HepG2 (cell line): ENCODE measurements around the gene PRR5L. TPM values are rescaled to one million over a fixed set of nuclear protein-coding genes. Genes with fewer than 3 reads are reported as not detected.

Source experiments
- ATAC-seq: fragments of 200-7000 bp; cut with Tn5 transposase; 3 replicates; pipeline ENCODE4 v1.9.1; 2020; ENCODE audit warnings: mild to moderate bottlenecking, moderate library complexity
- BruUV-seq: library from RNA; stranded (reverse); fragments of 400-500 nt; replicated peaks from 2 replicates; lab custom pipeline; 2021; lab: Mats Ljungman, UMichigan
- CTCF ChIA-PET: fragments of 300-600 bp; formaldehyde crosslinking; extraction: SDS; loops from one replicate; lab custom pipeline; 2021; ENCODE audit warnings: low total read pairs, inconsistent platforms, low intra/inter-chr PET ratio; lab: Yijun Ruan, JAX
- POLR2A ChIA-PET: fragments of 350-600 bp; sonication (Branson Sonifier 250); formaldehyde crosslinking; loops from one replicate; lab custom pipeline; 2020; ENCODE audit warnings: antibody characterized with exemption, inconsistent platforms; lab: Yijun Ruan, JAX
- DNase-seq: peaks from one replicate; pipeline ENCODE4 v3.0.0-alpha.2; 2015; ENCODE audit warnings: low spot score
- FAIRE-seq: peaks from 3 replicates; lab custom pipeline; 2011; peaks lifted over from hg19 to GRCh38; lab: Jason Lieb, UNC
- H2AFZ ChIP-seq: one replicate; pipeline ENCODE4 v1.6.1; 2011; ENCODE audit warnings: low read length, inconsistent platforms
- H3K27ac ChIP-seq: fragments of 300-600 bp; 3 replicates; pipeline ENCODE4 v1.8.0; 2011; ENCODE audit warnings: mixed run types, mild to moderate bottlenecking, mixed read lengths, low read length, inconsistent platforms; ENCODE audit not compliant: insufficient read depth; ENCODE audit errors: extremely low read length
- H3K27me3 ChIP-seq, 2 experiments: fragments of 200-600 bp in 1 of 2; 2 replicates in 1 of 2; 3 replicates in 1 of 2; pipeline versions ENCODE4 v1.6.0 to v1.8.0; 2011; ENCODE audit warnings: low read length in 2 of 2, mild to moderate bottlenecking in 2 of 2, moderate library complexity in 2 of 2, inconsistent platforms in 1 of 2; ENCODE audit not compliant: insufficient read depth in 2 of 2, control insufficient read depth in 1 of 2
- H3K36me3 ChIP-seq, 2 experiments: fragments of 200-600 bp in 1 of 2; replicated peaks in 1 of 2; 2 replicates in 1 of 2; 3 replicates in 1 of 2; pipeline versions ENCODE4 v1.5.1 to v1.8.0; 2011; ENCODE audit warnings: low read length in 2 of 2, inconsistent platforms in 1 of 2; ENCODE audit not compliant: insufficient read depth in 2 of 2, control insufficient read depth in 1 of 2
- H3K4me1 ChIP-seq: 2 replicates; pipeline ENCODE4 v1.5.1; 2012; ENCODE audit warnings: low read length, inconsistent platforms; ENCODE audit not compliant: insufficient read depth
- H3K4me2 ChIP-seq: 2 replicates; pipeline ENCODE4 v1.6.0; 2011; ENCODE audit warnings: low read depth, low read length, inconsistent platforms
- H3K4me3 ChIP-seq, 3 experiments: fragments of 200-600 bp in 1 of 3; sonication (generic), shearing (Covaris generic) in 1 of 3; replicated peaks in 1 of 3; 2 replicates each; pipeline ENCODE4 v1.5.1; 2011 to 2016; ENCODE audit warnings: low read length in 3 of 3, inconsistent platforms in 2 of 3, low read depth in 2 of 3, mild to moderate bottlenecking in 2 of 3, control low read depth in 1 of 3, mixed read lengths in 1 of 3; ENCODE audit not compliant: insufficient read depth in 1 of 3
- H3K79me2 ChIP-seq: one replicate; pipeline ENCODE4 v1.6.1; 2011; ENCODE audit warnings: low read length, inconsistent platforms; ENCODE audit not compliant: insufficient read depth
- H3K9ac ChIP-seq: 2 replicates; pipeline ENCODE4 v1.6.0; 2011; ENCODE audit warnings: mild to moderate bottlenecking, low read depth, low read length, inconsistent platforms; ENCODE audit not compliant: insufficient read depth
- H3K9me3 ChIP-seq: 2 replicates; pipeline ENCODE4 v1.5.1; 2012; ENCODE audit warnings: mild to moderate bottlenecking, low read length
- H4K20me1 ChIP-seq: 2 replicates; pipeline ENCODE4 v1.6.0; 2011; ENCODE audit warnings: inconsistent platforms, mild to moderate bottlenecking, low read length, moderate library complexity; ENCODE audit not compliant: insufficient read depth
- ARID2 ChIP-seq: sonication (generic); formaldehyde crosslinking; IDR thresholded peaks from 2 replicates; pipeline ENCODE4 v1.8.1; 2022; ENCODE audit warnings: mild to moderate bottlenecking, missing genetic modification reagents, borderline replicate concordance
- HNRNPLL ChIP-seq: fragments of 200-400 bp; formaldehyde crosslinking; IDR thresholded peaks from 2 replicates; pipeline ENCODE4 v1.6.1; 2017; ENCODE audit warnings: mild to moderate bottlenecking, low read depth, low read length; ENCODE audit not compliant: poor library complexity, severe bottlenecking
- SATB2 ChIP-seq: sonication (generic); formaldehyde crosslinking; IDR thresholded peaks from 2 replicates; pipeline ENCODE4 v1.5.0; 2020; ENCODE audit warnings: missing genetic modification reagents
- SRSF1 ChIP-seq: fragments of 200-400 bp; formaldehyde crosslinking; optimal IDR thresholded peaks from 2 replicates; pipeline ENCODE3; 2017; ENCODE audit warnings: mild to moderate bottlenecking, low read depth, low read length, moderate library complexity
- ZFP1 ChIP-seq: IDR thresholded peaks from 2 replicates; pipeline ENCODE4 v1.6.1; 2016
- WGBS: methylation state at CpG from one replicate; pipeline ENCODE4 v1.1.6; 2017; ENCODE audit warnings: low lambda C conversion rate; 5-methylcytosine and 5-hydroxymethylcytosine counted together
- in situ Hi-C: cut with HindIII; loops from 2 replicates; pipeline ENCODE4 v1.10.0; 2017; ENCODE audit warnings: low pct_unique_long_range_greater_than_20kb; ENCODE audit not compliant: extremely low pct_ligation_motif_present
- intact Hi-C: fragments of 100-400 bp; cut with micrococcal nuclease; formaldehyde crosslinking; loops from one replicate; pipeline ENCODE4 v1.10.0; 2022; ENCODE audit not compliant: unreplicated experiment
- polyA plus RNA-seq, 8 experiments: library from polyadenylated mRNA; depleted of rRNA in 3 of 8; stranded (reverse) in 7 of 8; unstranded in 1 of 8; fragments of >200 nt; fragmentation: Illumina TruSeq in 4 of 8; extraction: Trizol in 4 of 8; gene quantifications; 2 replicates each; pipeline versions ENCODE4 v1.2.1 to v1.2.3, GENCODE V29; 2011 to 2016; ENCODE audit warnings: low read depth in 4 of 8, missing spikeins in 1 of 8, mixed read lengths in 1 of 8; ENCODE audit not compliant: insufficient read depth in 1 of 8
- total RNA-seq, 5 experiments: library from RNA; depleted of rRNA; stranded (reverse); fragments of >200 nt; fragmentation: Illumina TruSeq; extraction: Trizol; gene quantifications; 2 replicates each; pipeline ENCODE4 v1.2.3, GENCODE V29; 2016; ENCODE audit warnings: low read depth in 1 of 5
- TF ChIP-seq, protein P1 (sequence below): sonication (generic); formaldehyde crosslinking; IDR thresholded peaks from 2 replicates; pipeline ENCODE4 v1.5.1; 2020; ENCODE audit warnings: mild to moderate bottlenecking, missing genetic modification reagents, moderate library complexity
- TF ChIP-seq, protein P2 (sequence below): sonication (generic); formaldehyde crosslinking; IDR thresholded peaks from 2 replicates; pipeline ENCODE4 v1.5.0; 2020; ENCODE audit warnings: mild to moderate bottlenecking, missing genetic modification reagents, moderate library complexity
- TF ChIP-seq, protein P3 (sequence below): sonication (generic); formaldehyde crosslinking; IDR thresholded peaks from 2 replicates; pipeline ENCODE4 v1.9.0; 2021; ENCODE audit warnings: missing genetic modification reagents, borderline replicate concordance

PRR5L gene
- total and polyA plus RNA-seq, 2 of the 13 experiments (the other 11 are each of a cell fraction or from before 2014, with no cell fraction given) = 0.16 TPM; not detected in 1

DNA sequence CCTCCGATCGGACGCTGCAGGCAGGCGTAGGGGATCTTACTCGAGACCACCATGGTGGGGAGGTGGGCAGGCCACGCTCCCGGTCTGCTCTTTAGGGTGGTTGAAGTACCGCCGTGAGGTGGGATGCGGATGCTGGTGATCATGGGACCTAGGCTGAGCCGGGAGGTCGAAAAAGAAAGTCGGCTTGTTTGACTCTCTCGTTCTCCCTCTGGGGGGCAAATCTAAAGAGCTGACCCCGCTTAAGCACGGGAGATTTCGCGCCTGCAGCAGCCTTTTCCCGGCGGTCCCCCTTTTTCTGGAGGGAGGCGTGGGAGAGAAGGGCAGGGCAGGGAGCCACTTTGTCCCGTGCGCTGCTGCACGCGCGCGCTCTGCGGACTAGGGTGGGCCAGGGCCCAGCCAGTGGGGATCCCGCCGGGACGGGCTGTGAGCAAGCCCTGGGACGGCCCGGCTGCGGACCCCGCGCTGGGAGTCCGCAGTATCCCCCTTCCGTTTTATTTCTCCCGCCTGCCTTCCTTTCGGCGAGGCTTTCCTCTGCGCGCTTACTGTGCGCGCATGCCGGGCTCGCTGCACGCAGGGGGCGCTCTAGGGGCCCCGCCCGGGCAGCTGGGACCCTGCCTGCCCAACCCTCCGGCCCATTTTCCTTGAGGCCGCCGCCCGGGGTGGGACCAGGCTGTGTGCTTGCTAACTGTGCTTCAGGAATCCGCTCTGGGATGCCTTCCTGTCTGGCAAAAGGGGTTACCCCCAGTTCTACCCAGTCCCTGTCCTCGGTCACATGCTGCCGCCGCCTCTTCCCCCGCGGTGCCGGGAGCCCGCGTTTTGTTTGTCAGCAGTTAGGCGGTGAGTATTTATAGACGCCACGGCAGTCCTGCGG is 81.0 kb downstream of the PRR5L start:
- TF ChIP-seq ZFP1 = no peak
- TF ChIP-seq SATB2 (CRISPR knock-in tag) = no peak
- TF ChIP-seq, protein P1, sequence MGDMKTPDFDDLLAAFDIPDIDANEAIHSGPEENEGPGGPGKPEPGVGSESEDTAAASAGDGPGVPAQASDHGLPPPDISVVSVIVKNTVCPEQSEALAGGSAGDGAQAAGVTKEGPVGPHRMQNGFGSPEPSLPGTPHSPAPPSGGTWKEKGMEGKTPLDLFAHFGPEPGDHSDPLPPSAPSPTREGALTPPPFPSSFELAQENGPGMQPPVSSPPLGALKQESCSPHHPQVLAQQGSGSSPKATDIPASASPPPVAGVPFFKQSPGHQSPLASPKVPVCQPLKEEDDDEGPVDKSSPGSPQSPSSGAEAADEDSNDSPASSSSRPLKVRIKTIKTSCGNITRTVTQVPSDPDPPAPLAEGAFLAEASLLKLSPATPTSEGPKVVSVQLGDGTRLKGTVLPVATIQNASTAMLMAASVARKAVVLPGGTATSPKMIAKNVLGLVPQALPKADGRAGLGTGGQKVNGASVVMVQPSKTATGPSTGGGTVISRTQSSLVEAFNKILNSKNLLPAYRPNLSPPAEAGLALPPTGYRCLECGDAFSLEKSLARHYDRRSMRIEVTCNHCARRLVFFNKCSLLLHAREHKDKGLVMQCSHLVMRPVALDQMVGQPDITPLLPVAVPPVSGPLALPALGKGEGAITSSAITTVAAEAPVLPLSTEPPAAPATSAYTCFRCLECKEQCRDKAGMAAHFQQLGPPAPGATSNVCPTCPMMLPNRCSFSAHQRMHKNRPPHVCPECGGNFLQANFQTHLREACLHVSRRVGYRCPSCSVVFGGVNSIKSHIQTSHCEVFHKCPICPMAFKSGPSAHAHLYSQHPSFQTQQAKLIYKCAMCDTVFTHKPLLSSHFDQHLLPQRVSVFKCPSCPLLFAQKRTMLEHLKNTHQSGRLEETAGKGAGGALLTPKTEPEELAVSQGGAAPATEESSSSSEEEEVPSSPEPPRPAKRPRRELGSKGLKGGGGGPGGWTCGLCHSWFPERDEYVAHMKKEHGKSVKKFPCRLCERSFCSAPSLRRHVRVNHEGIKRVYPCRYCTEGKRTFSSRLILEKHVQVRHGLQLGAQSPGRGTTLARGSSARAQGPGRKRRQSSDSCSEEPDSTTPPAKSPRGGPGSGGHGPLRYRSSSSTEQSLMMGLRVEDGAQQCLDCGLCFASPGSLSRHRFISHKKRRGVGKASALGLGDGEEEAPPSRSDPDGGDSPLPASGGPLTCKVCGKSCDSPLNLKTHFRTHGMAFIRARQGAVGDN (CRISPR knock-in tag) = peak; percentile 16; the same call in 1 of the 2 replicates
- TF ChIP-seq, protein P2, sequence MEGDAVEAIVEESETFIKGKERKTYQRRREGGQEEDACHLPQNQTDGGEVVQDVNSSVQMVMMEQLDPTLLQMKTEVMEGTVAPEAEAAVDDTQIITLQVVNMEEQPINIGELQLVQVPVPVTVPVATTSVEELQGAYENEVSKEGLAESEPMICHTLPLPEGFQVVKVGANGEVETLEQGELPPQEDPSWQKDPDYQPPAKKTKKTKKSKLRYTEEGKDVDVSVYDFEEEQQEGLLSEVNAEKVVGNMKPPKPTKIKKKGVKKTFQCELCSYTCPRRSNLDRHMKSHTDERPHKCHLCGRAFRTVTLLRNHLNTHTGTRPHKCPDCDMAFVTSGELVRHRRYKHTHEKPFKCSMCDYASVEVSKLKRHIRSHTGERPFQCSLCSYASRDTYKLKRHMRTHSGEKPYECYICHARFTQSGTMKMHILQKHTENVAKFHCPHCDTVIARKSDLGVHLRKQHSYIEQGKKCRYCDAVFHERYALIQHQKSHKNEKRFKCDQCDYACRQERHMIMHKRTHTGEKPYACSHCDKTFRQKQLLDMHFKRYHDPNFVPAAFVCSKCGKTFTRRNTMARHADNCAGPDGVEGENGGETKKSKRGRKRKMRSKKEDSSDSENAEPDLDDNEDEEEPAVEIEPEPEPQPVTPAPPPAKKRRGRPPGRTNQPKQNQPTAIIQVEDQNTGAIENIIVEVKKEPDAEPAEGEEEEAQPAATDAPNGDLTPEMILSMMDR (CRISPR knock-in tag) = peak; percentile 33; the same call in 1 of the 2 replicates
- TF ChIP-seq SRSF1 = no peak
- TF ChIP-seq, protein P3, sequence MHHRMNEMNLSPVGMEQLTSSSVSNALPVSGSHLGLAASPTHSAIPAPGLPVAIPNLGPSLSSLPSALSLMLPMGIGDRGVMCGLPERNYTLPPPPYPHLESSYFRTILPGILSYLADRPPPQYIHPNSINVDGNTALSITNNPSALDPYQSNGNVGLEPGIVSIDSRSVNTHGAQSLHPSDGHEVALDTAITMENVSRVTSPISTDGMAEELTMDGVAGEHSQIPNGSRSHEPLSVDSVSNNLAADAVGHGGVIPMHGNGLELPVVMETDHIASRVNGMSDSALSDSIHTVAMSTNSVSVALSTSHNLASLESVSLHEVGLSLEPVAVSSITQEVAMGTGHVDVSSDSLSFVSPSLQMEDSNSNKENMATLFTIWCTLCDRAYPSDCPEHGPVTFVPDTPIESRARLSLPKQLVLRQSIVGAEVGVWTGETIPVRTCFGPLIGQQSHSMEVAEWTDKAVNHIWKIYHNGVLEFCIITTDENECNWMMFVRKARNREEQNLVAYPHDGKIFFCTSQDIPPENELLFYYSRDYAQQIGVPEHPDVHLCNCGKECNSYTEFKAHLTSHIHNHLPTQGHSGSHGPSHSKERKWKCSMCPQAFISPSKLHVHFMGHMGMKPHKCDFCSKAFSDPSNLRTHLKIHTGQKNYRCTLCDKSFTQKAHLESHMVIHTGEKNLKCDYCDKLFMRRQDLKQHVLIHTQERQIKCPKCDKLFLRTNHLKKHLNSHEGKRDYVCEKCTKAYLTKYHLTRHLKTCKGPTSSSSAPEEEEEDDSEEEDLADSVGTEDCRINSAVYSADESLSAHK (CRISPR knock-in tag) = no peak
- TF ChIP-seq HNRNPLL = peak; percentile 31
- no peak for TF ChIP-seq ARID2 (CRISPR knock-in tag)
- Histone ChIP-seq H4K20me1 (peaks cover 3% of the 10 kb centered on the region; the same call in 1 of the 2 replicates), H3K9ac (no peak overlapping the region), H3K27ac (no peak overlapping the region), H3K36me3 (no peaks in the 10 kb centered on the region), H2AFZ (no peak overlapping the region), H3K79me2 (no peaks in the 10 kb centered on the region), H3K4me3 (no peak overlapping the region; a peak in 1 of 6 replicates), H3K4me2 (peak overlapping the region; percentile 23; the same call in 1 of the 2 replicates), H3K4me1 (no peaks in the 10 kb centered on the region), H3K9me3 (no peaks in the 10 kb centered on the region), H3K27me3 (peaks cover 3 to 48% of the 10 kb centered on the region in 2 experiments)
- ATAC-seq = peak; percentile 84
- no peak for DNase-seq
- BruUV-seq = no TSS peak
- ChIA-PET CTCF (no interaction called here), POLR2A (no interaction called here)
- no peak for FAIRE-seq
- in situ Hi-C loops = no loop called here
- intact Hi-C loops = no loop called here
- WGBS = 9% methylated on average over 23 of the region's 68 CpGs
